SU-DHL-6 (cell line): ENCODE data around the gene FAXC.

Source experiments
- H2AFZ ChIP-seq: fragments of 200-600 bp; sonication (generic); 2 replicates; pipeline ENCODE4 v1.6.1; 2014; ENCODE audit warnings: low read depth, mild to moderate bottlenecking, moderate library complexity, mixed read lengths, antibody characterized with exemption, low read length; ENCODE audit not compliant: severe bottlenecking
- H3F3A ChIP-seq: fragments of 200-600 bp; shearing (Covaris generic); 2 replicates; pipeline ENCODE4 v1.6.0; 2016; ENCODE audit warnings: antibody characterized with exemption, mild to moderate bottlenecking; ENCODE audit not compliant: insufficient read depth
- H3K27ac ChIP-seq: fragments of 200-600 bp; sonication (generic); 2 replicates; pipeline ENCODE4 v1.5.1; 2016; ENCODE audit warnings: low read depth, mild to moderate bottlenecking, low read length, moderate library complexity, mixed read lengths
- H3K27me3 ChIP-seq: fragments of 200-600 bp; sonication (generic), shearing (Covaris generic); 2 replicates; pipeline ENCODE4 v1.6.0; 2014; ENCODE audit warnings: mild to moderate bottlenecking, low read length
- H3K36me3 ChIP-seq: fragments of 200-600 bp; sonication (generic); 2 replicates; pipeline ENCODE4 v1.6.1; 2014; ENCODE audit warnings: mild to moderate bottlenecking, low read length, mixed read lengths
- H3K4me2 ChIP-seq: fragments of 300-600, 200-600 bp; shearing (Covaris generic), sonication (generic); 2 replicates; pipeline ENCODE4 v1.6.0; 2014; ENCODE audit warnings: low read length, low read depth, mild to moderate bottlenecking; ENCODE audit not compliant: poor library complexity, severe bottlenecking
- H3K4me3 ChIP-seq: fragments of 200-600 bp; sonication (generic); 2 replicates; pipeline ENCODE4 v1.5.1; 2014; ENCODE audit warnings: antibody characterized with exemption, low read length, mild to moderate bottlenecking, mixed read lengths; ENCODE audit not compliant: insufficient read depth, poor library complexity, severe bottlenecking
- H3K79me2 ChIP-seq: fragments of 200-600 bp; sonication (generic); 2 replicates; pipeline ENCODE4 v1.6.1; 2014; ENCODE audit warnings: mild to moderate bottlenecking, low read length, moderate library complexity; ENCODE audit not compliant: insufficient read depth
- H3K9ac ChIP-seq: fragments of 200-600 bp; sonication (generic); 2 replicates; pipeline ENCODE4 v1.7.0; 2014; ENCODE audit warnings: mild to moderate bottlenecking, low read length
- H3K9me2 ChIP-seq: fragments of 200-600 bp; sonication (generic); replicated peaks from 2 replicates; pipeline ENCODE4 v1.6.1; 2014; ENCODE audit warnings: low read length; ENCODE audit not compliant: insufficient read depth
- H3K9me3 ChIP-seq: fragments of 200-600 bp; sonication (generic); 2 replicates; pipeline ENCODE4 v1.6.1; 2014; ENCODE audit warnings: low read length, mixed read lengths; ENCODE audit not compliant: insufficient read depth
- H4K20me1 ChIP-seq: fragments of 200-600 bp; sonication (generic); 2 replicates; pipeline ENCODE4 v1.6.1; 2014; ENCODE audit warnings: low read depth, mild to moderate bottlenecking, antibody characterized with exemption, low read length, moderate library complexity, mixed read lengths
- CTCF ChIP-seq: fragments of 200-600 bp; sonication (generic); IDR thresholded peaks from one replicate; pipeline ENCODE4 v1.5.1; 2017; ENCODE audit warnings: antibody characterized with exemption, mild to moderate bottlenecking, low read length, moderate library complexity; ENCODE audit not compliant: insufficient read depth, poor library complexity, severe bottlenecking
- EZH2phosphoT487 ChIP-seq: fragments of 200-600 bp; sonication (generic), shearing (Covaris generic); conservative IDR thresholded peaks from 2 replicates; pipeline ENCODE4 v1.6.1; 2018; ENCODE audit warnings: mild to moderate bottlenecking, antibody characterized with exemption, low read length, moderate library complexity, mixed read lengths

Gene FAXC

GRCh38 chr6:99393366-99393697 lies 43.9 kb upstream of the FAXC start:
- TF ChIP-seq EZH2phosphoT487 (no peak), CTCF (no peak)
- peak overlapping the region; percentile 70 for H3K9ac ChIP-seq

GRCh38 chr6:99390896-99391295 lies 41.4 kb upstream of the FAXC start:
- Histone ChIP-seq H3K27ac (no peak overlapping the region), H3K36me3 (no peaks in the 10 kb centered on the region), H3K9ac (no peak overlapping the region), H3F3A (peaks cover 22% of the 10 kb centered on the region), H2AFZ (no peak overlapping the region), H3K4me3 (no peak overlapping the region), H3K9me2 (no peaks in the 10 kb centered on the region), H3K27me3 (no peaks in the 10 kb centered on the region), H3K4me2 (no peak overlapping the region), H3K79me2 (peaks cover 25% of the 10 kb centered on the region), H3K9me3 (no peaks in the 10 kb centered on the region), H4K20me1 (no peaks in the 10 kb centered on the region)
- TF ChIP-seq EZH2phosphoT487 = no peak
- TF ChIP-seq CTCF = no peak

More at GRCh38 chr6:99393366-99393697, 43.9 kb upstream of the FAXC start:
- peak overlapping the region; percentile 76 for H3K4me3 ChIP-seq
- H3K27ac ChIP-seq = peak overlapping the region; percentile 84
- H3K79me2 ChIP-seq = peaks cover 20% of the 10 kb centered on the region
- H3F3A ChIP-seq = peaks cover 28% of the 10 kb centered on the region
- H3K4me2 ChIP-seq = peak overlapping the region; percentile 96
- H2AFZ ChIP-seq = peak overlapping the region; percentile 90
- H3K27me3 ChIP-seq = no peaks in the 10 kb centered on the region
- H3K9me3 ChIP-seq = no peaks in the 10 kb centered on the region
- H3K9me2 ChIP-seq = no peaks in the 10 kb centered on the region
- H3K36me3 ChIP-seq = peaks cover 8% of the 10 kb centered on the region; the same call in 1 of the 2 replicates
- no peaks in the 10 kb centered on the region for H4K20me1 ChIP-seq

GRCh38 chr6:99384507-99384906 lies 35.0 kb upstream of the FAXC start:
- Histone ChIP-seq H3K9ac (no peak overlapping the region), H3K27me3 (no peaks in the 10 kb centered on the region), H4K20me1 (no peaks in the 10 kb centered on the region), H3K4me3 (no peak overlapping the region), H3K36me3 (no peaks in the 10 kb centered on the region; the same call in 1 of the 2 replicates), H2AFZ (no peak overlapping the region), H3K4me2 (no peak overlapping the region), H3K27ac (no peak overlapping the region), H3K79me2 (peaks cover 11% of the 10 kb centered on the region), H3F3A (no peaks in the 10 kb centered on the region), H3K9me2 (no peaks in the 10 kb centered on the region), H3K9me3 (no peaks in the 10 kb centered on the region)
- TF ChIP-seq CTCF (no peak), EZH2phosphoT487 (no peak)

GRCh38 chr6:99378636-99379035 lies 29.2 kb upstream of the FAXC start:
- Histone ChIP-seq H3K27ac (no peak overlapping the region), H3K79me2 (no peaks in the 10 kb centered on the region), H3K9me2 (no peaks in the 10 kb centered on the region), H3K9ac (no peak overlapping the region), H2AFZ (no peak overlapping the region), H3K27me3 (no peaks in the 10 kb centered on the region), H3F3A (no peaks in the 10 kb centered on the region; the same call in 1 of the 2 replicates), H3K4me3 (no peak overlapping the region), H3K36me3 (no peaks in the 10 kb centered on the region; the same call in 1 of the 2 replicates), H4K20me1 (no peaks in the 10 kb centered on the region), H3K9me3 (no peaks in the 10 kb centered on the region), H3K4me2 (no peak overlapping the region)
- TF ChIP-seq EZH2phosphoT487 (no peak), CTCF (no peak)
